AG04450 (cell line): ENCODE results near the gene ZNF718. TPM values are rescaled to one million over a fixed set of nuclear protein-coding genes. Genes with fewer than 3 reads are reported as not detected.
"Not testable (repeated sequence)": the region's sequence is repeated elsewhere in the genome, so short reads cannot be mapped to it uniquely, and the experiment has no call there.

Experiments
- CTCF ChIA-PET: fragments of 300-600, 350-600 bp; formaldehyde crosslinking; extraction: SDS; loops from one replicate; lab custom pipeline; 2022; ENCODE audit warnings: antibody characterized with exemption, inconsistent platforms; lab: Charles Lee
- POLR2A ChIA-PET: fragments of 350-600 bp; formaldehyde crosslinking; extraction: SDS; loops from one replicate; lab custom pipeline; 2021; ENCODE audit warnings: antibody characterized with exemption, inconsistent platforms; lab: Yijun Ruan, JAX
- DNase-seq: peaks from one replicate; pipeline ENCODE4 v3.0.0-alpha.2; 2011; ENCODE audit warnings: low read depth, low spot score
- H3K27ac ChIP-seq: one replicate; pipeline ENCODE4 v1.5.1; 2012; ENCODE audit warnings: low read depth, low read length, control low read depth
- H3K27me3 ChIP-seq: one replicate; pipeline ENCODE4 v1.6.0; 2012; ENCODE audit warnings: low read length; ENCODE audit not compliant: control insufficient read depth, insufficient read depth
- H3K4me3 ChIP-seq: 2 replicates; pipeline ENCODE4 v1.5.1; 2011; ENCODE audit warnings: mild to moderate bottlenecking, low read depth, low read length, control low read depth
- H3K9me3 ChIP-seq: 2 replicates; pipeline ENCODE4 v1.5.1; 2012; ENCODE audit warnings: low read length; ENCODE audit not compliant: control insufficient read depth, insufficient read depth
- CTCF ChIP-seq: IDR thresholded peaks from 2 replicates; pipeline ENCODE4 v1.5.1; 2011; ENCODE audit warnings: low read depth, low read length, control low read depth, inconsistent platforms
- polyA plus RNA-seq: library from polyadenylated mRNA; depleted of rRNA; stranded (reverse); fragments of >200 nt; gene quantifications from 2 replicates; pipeline ENCODE4 v1.2.3, GENCODE V29; 2011

Gene ZNF718
- polyA plus RNA-seq, 1 experiment: 2.6 TPM

DNA sequence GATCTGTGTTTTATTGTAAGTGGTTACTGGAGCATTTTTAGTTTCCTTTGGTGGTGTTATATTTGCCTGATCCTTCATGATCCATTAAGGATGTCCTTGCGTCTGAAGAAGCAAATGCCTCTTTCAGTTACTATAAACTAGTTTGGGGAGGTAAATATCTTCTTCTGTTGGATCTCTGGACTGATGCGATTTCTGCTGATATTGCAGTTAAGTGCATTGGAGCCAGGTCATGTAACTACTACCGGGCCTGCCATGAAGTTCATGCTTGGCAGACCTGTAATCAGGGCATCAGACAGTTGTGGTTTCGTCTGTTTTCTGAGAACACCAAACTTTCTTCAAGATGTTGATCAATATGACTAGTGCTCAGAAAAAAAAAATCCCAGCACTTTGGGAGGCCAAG lies 22.9 kb downstream of the ZNF718 start:
- ChIA-PET POLR2A (no interaction called here), CTCF (no interaction called here)
- H3K27ac ChIP-seq: no peak overlapping the region

DNA sequence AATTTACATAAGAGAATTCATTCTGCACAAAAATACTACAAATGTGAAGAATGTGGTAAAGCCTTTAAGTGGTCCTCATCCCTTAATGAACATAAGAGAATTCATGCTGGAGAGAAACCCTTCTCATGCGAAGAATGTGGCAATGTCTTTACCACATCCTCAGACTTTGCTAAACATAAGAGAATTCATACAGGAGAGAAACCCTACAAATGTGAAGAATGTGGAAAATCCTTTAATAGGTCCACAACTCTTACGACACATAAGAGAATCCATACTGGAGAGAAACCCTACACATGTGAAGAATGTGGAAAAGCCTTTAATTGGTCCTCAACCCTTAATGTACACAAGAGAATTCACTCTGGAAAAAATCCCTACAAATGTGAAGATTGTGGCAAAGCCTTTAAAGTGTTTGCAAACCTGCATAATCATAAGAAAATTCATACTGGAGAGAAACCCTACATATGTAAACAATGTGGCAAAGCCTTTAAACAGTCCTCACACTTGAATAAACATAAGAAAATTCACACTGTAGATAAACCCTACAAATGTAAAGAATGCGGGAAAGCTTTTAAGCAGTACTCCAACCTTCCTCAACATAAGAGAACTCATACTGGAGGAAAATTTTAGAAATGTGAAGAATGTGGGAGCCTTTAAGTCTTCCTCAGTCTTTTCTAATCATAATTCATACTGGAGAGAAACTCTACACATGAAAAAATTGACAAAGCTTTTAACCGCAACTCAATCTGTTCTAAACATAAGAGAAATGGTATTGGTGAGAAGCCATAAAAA lies 37.4 kb downstream of the ZNF718 start:
- Histone ChIP-seq H3K9me3 (peaks cover 22% of the 10 kb centered on the region), H3K27me3 (no peaks in the 10 kb centered on the region), H3K4me3 (no peak overlapping the region), H3K27ac (no peak overlapping the region)
- no peak for TF ChIP-seq CTCF
- ChIA-PET POLR2A (no interaction called here), CTCF (no interaction called here)
- no peak for DNase-seq

More for the DNA sequence above, 22.9 kb downstream of the ZNF718 start:
- TF ChIP-seq CTCF: no peak
- Histone ChIP-seq H3K4me3 (no peak overlapping the region), H3K27me3 (no peaks in the 10 kb centered on the region), H3K9me3 (peaks cover 41% of the 10 kb centered on the region)
- DNase-seq: no peak

- DNase-seq, H3K27me3 ChIP-seq, H3K27ac ChIP-seq, CTCF ChIA-PET, H3K4me3 ChIP-seq, POLR2A ChIA-PET: not testable (repeated sequence)
- peaks cover 30% of the 10 kb centered on the region for H3K9me3 ChIP-seq
Observed at GRCh38 chr4:169640-170039, 45.3 kb downstream of the ZNF718 start.

- CTCF ChIA-PET, DNase-seq, POLR2A ChIA-PET: not testable (repeated sequence)
Observed at GRCh38 chr4:171318-171717, 47.0 kb downstream of the ZNF718 start.

DNA sequence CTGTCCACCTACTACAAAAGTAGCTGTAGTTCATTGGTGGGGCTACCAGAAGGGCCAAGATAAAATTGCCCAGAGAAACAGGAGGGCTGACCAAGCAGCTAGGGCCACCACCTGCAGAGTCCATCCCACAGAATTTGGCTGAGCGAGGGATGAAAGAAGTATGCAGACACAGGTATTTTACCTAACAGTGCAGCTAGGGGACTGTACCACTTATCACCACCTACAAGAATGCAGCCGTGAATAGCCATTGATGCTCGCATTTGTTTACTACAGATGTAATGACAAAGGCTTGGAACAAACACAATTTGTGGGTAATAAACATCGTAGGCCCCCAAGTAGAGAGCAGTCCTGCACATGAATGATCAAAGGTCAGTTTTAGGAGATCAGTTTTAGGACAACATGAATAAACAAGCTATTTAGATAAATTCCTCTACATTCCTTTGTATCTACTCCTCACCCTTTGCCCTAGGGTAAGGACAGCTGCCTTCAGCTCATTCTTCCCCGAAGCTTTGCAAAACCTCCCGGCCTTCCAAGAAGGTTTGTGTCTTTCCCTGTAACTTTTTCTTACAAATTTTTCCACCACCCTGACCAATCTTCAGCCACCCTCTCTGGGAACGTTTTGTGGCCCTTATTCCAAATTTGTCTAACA lies 49.5 kb downstream of the ZNF718 start:
- Histone ChIP-seq H3K9me3 (peaks cover 40% of the 10 kb centered on the region), H3K4me3 (no peak overlapping the region), H3K27me3 (no peaks in the 10 kb centered on the region), H3K27ac (no peak overlapping the region)
- CTCF ChIA-PET: no interaction called here
- POLR2A ChIA-PET: no interaction called here
- no peak for DNase-seq
- TF ChIP-seq CTCF: no peak

More at GRCh38 chr4:171318-171717, 47.0 kb downstream of the ZNF718 start:
- peaks cover 36% of the 10 kb centered on the region for H3K9me3 ChIP-seq
- not testable (repeated sequence) for H3K27ac ChIP-seq, H3K4me3 ChIP-seq, H3K27me3 ChIP-seq

DNA sequence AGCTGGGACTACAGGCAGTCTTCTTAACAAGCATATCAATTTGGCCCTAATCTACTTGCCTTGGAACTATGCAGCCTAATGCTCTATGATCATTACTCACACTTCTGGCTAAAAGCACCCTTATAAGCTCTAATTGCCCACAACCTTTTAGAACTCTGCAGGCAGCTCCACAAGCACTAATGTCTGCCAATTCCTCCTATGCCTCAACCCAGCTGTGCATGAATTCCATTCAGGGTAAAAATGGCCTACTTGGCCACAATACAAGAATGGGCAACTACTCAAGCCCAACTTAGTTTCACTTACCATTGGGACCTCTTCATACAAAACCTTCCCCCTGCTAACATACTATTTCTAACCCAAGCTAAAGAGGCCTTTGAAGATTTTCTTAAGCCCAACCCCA lies 51.7 kb downstream of the ZNF718 start:
- ChIA-PET POLR2A (no interaction called here), CTCF (no interaction called here)
- DNase-seq: no peak
- H3K9me3 ChIP-seq: peaks cover 41% of the 10 kb centered on the region
- no peak overlapping the region for H3K4me3 ChIP-seq
- no peaks in the 10 kb centered on the region for H3K27me3 ChIP-seq
- H3K27ac ChIP-seq: no peak overlapping the region
- no peak for TF ChIP-seq CTCF
